T-helper 9 cell (primary cell): ENCODE data around the gene CPA1.

Experiments
- DNase-seq: peaks from one replicate; pipeline ENCODE4 v3.0.0-alpha.2; 2020

The CPA1 gene

DNA sequence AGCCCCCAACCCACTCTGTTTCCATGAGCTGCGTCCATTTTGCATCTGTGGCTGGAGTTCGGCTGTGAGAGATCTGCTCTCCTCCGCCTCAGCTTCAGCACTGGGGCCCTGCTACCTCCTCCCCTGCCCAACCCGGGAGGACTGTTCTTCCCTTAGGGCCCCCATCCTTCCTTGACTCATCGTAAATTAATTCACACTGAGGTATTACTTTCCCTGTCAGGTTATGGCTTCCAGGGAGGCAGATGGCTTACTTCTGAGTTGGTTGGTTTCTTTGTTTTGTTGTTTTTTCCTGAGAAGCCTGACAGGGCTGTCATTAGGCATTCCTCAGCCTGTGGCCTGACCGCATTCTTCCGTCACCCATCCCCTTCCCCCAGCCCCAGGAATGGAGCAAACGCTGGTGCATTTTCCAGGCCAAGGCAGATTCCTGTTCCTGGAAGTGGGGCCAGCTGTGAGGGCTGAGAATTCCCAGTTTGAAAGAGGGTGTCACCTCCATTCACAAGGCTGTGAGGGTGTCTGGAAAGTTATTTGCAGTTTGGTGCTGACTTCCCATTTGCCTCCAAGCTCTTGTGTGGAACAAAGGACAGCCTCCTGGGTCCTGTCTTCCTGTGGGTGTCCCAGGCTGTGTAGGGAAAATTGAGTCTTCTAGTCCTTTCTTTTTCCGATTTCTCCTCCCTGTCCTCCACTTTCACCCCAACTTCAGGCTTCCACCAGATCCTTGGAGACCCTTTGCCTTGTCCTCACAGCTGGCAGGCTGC, 24.0 kb upstream of the CPA1 start:
- no peak for DNase-seq

GRCh38 chr7:130356876-130357611, 23.2 kb upstream of the CPA1 start:
- no peak for DNase-seq

GRCh38 chr7:130358471-130358870, 21.8 kb upstream of the CPA1 start:
- DNase-seq: no peak

- DNase-seq: no peak
These were observed 20.9 kb upstream of the CPA1 start for GRCh38 chr7:130359276-130359857.

DNA sequence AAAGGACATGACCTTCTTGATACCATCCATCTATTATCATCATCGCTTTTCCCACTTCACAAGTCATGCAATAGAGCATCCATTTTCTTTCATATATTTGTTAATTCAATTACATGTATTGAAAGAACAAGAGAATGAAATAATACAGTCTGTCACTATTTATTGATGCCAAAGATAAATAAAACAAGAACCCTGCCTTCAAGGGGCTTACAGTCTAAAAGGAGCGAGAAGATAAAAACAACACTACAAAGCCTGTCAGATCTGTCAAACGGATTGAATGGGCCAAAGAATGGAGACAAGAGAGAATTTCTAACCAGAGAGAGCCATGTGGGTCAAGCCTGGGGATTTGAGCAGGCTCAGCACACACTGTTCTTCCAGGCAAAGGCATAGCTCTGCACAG, 19.8 kb upstream of the CPA1 start:
- DNase-seq: no peak

GRCh38 chr7:130361681-130362080, 18.6 kb upstream of the CPA1 start:
- no peak for DNase-seq

- no peak for DNase-seq
These were observed 18.0 kb upstream of the CPA1 start for GRCh38 chr7:130362251-130362816.

- DNase-seq: no peak
These were observed 17.1 kb upstream of the CPA1 start for GRCh38 chr7:130363026-130363847.

DNA sequence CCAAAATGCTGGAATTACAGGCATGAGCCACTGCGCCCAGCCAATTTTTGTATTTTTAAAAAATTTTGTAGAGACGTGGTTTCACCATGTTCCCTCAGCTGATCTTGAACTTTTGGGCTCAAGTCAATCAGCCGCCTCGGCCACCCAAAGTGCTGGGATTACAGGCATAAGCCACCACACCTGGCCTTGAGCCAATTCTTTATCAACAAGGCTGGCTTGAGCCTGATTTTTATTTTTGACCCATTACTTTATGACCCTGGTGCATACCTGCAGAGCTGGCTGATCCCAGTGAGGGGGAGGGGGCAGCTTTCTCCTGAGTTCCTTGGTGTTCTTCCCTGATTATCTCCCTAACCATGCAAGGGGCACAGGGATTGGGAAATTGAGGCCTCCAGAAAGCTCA, 15.8 kb upstream of the CPA1 start:
- no peak for DNase-seq

DNA sequence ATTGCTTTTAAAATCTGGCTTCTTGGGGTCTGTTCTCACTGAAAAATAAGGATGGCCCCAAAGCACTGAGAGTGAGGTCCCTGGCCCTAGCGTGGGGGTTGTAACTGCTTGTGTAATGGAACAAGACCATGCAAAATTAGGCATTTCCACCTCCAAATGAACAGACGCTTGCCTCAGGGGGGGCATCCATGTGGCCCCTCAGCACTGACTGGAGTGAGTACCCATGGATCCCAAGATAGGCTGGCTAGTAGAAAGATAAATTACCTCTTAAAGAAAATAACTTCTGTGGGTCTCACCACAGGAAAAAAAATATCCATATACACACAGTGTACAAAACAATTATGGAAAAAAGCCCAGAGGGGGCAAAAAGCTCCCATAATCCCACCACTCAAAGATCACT, 15.2 kb upstream of the CPA1 start:
- no peak for DNase-seq

DNA sequence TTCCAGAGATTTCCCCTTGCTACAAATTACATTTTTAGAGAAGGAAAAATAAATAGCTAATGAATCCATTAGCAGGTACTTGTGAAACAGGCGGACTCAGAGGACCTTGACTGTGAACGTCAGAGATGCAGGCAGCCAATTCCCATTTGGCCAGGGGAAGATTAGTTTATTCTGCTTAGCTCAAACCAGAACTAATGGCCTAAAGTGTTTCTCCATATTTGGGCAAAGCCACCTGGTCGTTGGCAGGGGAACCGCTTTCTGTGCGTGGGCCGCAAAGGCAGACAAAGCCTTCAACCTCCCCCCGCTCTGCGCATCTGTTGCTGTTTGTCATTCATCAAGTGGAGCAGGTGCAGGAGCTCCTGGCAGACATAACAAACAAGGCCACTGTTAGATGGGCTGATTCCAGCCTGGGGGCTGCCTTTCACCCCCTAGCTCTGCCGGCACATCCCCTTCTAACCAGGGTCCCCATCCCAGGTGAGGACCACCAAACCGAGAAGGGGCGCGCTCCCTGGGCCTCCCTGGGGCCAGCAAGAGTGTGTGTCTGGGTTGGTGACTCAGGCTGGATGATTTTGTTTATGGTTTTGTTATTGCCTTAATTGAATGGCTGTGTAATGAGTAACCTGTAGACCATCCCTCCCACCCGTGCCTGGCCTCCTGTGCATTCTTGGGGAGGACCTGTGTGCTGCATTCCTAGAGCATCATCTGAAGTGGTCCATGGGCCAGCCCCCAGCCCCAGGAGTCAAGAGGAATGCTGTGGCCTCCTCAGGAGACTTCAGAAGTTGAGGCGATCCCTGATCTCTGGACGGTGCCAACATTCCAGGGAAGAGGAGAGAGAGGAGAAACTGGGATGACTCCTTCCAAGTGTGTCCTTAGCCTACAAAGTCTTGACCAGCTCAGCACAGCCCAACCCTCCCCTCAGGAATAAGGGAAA, 14.5 kb upstream of the CPA1 start:
- DNase-seq: no peak

DNA sequence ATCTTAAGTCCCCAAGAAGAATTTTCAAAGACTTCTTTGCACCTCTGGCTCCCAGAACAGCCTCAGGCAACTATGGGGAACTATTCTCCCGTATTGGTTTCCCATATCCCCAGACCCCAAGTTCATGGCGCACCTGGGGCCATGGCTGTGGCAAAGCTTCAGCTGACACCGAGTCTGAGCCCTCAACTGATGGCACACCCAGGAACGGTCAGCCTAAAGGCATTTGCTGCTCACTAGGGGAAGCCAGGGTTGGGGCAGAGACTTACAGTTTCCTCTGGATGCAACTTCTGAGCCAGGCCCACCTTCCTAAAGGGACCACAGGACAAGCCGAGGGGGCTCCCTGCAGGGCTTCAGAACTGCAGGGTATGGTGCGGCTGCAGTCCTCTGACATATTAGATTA, 13.7 kb upstream of the CPA1 start:
- DNase-seq: no peak

GRCh38 chr7:130367088-130367755, 13.1 kb upstream of the CPA1 start:
- no peak for DNase-seq

DNA sequence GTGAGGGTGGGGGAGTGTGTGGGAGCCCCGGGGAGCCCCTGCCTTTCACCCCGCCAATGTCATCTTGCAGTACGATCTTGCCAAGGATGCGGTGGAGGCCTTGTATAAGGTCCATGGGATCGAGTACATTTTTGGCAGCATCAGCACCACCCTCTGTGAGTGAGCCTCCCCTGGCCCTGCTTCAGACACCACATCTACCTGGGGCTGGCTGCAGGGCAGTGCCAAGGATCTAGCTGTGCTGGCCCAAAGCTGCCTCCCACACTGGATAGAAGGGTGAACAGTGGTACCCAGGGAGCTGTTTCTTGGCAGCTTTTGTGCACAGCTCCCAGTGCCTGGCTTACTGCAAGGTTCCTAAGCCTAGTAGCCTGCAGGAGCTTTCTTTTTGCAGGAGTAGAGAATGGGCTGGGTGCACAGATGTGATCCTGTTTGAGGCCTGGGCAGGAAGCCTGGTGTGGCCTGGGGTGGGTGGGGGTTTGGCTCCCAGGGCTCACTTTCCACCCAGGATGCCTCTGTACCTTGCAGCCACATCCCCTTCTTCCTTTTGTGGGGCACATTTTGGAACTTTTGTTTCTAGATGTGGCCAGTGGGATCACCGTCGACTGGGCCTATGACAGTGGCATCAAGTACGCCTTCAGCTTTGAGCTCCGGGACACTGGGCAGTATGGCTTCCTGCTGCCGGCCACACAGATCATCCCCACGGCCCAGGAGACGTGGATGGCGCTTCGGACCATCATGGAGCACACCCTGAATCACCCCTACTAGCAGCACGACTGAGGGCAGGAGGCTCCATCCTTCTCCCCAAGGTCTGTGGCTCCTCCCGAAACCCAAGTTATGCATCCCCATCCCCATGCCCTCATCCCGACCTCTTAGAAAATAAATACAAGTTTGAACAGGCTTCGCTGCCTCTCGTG, 12.2 kb upstream of the CPA1 start:
- no peak for DNase-seq

- no peak for DNase-seq
These were observed 11.1 kb upstream of the CPA1 start for GRCh38 chr7:130369110-130369711.

GRCh38 chr7:130369831-130370550, 10.3 kb upstream of the CPA1 start:
- DNase-seq: no peak

DNA sequence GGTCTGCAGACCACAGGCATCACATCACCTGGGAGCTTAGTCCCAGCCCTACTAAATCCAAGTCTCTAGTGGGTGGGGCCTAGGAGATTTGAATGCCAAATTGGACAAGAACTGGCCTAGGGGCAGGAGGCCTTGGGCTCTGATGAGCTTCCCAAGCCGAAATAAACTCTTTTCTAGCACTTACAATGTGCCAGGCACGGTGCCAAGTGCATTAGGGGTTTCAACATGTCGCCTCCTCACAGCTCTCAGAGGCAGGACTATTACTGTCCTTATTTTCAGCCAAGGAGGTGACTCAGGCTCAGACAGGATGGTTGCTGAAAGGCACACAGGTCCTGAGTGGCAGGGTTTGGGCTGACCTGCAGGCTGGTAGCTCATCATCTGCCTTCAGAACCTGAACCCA, 9.2 kb upstream of the CPA1 start:
- DNase-seq: no peak

DNA sequence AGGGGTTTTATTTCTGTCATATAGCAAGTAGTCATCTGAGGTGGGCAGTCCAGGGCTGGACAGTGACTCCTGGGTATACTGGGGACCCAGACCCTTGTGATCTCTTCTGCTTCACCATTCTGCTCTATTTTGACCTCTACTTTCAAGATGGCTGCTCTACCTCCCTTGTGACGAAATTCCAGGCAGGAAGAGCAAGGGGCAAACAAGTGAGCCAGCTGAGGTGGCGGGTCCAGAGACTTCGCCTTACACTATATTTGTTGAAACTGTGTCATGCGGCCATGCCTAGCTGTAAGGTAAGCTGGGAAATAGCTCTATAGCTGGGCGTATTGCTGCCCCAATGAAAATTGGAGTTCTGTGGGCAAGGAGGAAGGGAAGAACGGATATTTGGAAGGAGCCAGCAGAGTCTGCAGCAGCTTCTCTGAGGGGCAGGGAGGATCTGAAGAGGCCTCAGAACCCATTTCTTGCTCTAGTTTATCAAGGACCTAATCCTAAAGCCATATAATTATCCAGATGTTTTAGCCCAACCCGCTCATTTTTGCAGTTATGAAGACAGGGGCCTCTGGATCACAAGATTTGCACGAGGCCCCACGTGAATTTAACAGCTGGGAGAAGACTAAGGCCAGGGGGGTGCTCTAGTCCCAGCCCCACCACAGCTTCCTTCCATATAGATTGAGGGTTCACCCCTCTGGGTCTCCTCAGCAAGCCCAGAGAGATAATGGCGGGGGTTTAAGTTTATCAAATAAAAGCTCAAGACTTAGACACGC, 7.7 kb upstream of the CPA1 start:
- DNase-seq: no peak
